ENCODE data around the gene VGF. TPM values are rescaled to one million over a fixed set of nuclear protein-coding genes. Genes with fewer than 3 reads are reported as not detected.

The VGF gene
- total and polyA plus RNA-seq, 2 experiments from 2014 or later = 3.0 to 4.4 TPM

DNA sequence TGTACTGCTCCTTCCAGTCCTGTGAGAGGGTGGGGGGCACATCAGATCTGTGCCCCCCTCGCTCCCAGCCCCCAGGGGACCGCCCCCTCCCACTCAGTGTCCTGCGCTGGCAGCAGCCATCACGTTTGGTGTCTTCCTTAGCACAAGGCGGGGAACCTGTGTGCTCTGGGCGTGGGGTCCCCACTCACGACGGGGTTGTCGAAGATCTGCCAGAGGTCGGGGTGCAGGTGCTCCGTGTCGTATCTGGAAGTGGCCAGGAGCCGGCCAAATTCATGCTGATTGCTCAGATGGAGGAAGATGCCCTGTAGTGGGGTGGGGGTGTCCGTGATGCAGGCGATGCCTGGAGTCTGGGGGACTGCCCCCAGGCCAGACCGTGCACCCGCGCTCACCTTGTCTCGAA lies 44.8 kb upstream of the VGF start:
- H3K4me3 ChIP-seq = no peak overlapping the region
- no peaks in the 10 kb centered on the region for H3K79me2 ChIP-seq (replicated peaks; ENCODE audit: insufficient read depth)
- TF ChIP-seq EZH2 (IDR thresholded peaks at IDR 0.05; ENCODE audit: low read depth, unreplicated experiment) (no peak), POLR2AphosphoS5 (IDR thresholded peaks at IDR 0.05; ENCODE audit: low read depth) (no peak), JUNB (IDR thresholded peaks at IDR 0.05; ENCODE audit: unreplicated experiment) (no peak), STAT1 (IDR thresholded peaks at IDR 0.05; ENCODE audit: unreplicated experiment) (no peak), EZH2phosphoT487 (IDR thresholded peaks at IDR 0.05; ENCODE audit: unreplicated experiment) (no peak), ETS1 (IDR thresholded peaks at IDR 0.05) (no peak), NANOG (IDR thresholded peaks at IDR 0.05; ENCODE audit: borderline replicate concordance) (no peak), ZNF114 (CRISPR knock-in tag; IDR thresholded peaks at IDR 0.05) (no peak), CREB1 (CRISPR knock-in tag; IDR thresholded peaks at IDR 0.05; ENCODE audit: low read depth) (no peak), CTCF (conservative IDR thresholded peaks at IDR 0.05; ENCODE audit: low read depth in 2 of 2) (no peak), ZNF462 (CRISPR knock-in tag; IDR thresholded peaks at IDR 0.05) (no peak), ZNF331 (CRISPR knock-in tag; IDR thresholded peaks at IDR 0.05; ENCODE audit: low read depth) (no peak)
- TF ChIP-seq, protein P1, sequence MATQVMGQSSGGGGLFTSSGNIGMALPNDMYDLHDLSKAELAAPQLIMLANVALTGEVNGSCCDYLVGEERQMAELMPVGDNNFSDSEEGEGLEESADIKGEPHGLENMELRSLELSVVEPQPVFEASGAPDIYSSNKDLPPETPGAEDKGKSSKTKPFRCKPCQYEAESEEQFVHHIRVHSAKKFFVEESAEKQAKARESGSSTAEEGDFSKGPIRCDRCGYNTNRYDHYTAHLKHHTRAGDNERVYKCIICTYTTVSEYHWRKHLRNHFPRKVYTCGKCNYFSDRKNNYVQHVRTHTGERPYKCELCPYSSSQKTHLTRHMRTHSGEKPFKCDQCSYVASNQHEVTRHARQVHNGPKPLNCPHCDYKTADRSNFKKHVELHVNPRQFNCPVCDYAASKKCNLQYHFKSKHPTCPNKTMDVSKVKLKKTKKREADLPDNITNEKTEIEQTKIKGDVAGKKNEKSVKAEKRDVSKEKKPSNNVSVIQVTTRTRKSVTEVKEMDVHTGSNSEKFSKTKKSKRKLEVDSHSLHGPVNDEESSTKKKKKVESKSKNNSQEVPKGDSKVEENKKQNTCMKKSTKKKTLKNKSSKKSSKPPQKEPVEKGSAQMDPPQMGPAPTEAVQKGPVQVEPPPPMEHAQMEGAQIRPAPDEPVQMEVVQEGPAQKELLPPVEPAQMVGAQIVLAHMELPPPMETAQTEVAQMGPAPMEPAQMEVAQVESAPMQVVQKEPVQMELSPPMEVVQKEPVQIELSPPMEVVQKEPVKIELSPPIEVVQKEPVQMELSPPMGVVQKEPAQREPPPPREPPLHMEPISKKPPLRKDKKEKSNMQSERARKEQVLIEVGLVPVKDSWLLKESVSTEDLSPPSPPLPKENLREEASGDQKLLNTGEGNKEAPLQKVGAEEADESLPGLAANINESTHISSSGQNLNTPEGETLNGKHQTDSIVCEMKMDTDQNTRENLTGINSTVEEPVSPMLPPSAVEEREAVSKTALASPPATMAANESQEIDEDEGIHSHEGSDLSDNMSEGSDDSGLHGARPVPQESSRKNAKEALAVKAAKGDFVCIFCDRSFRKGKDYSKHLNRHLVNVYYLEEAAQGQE (IDR thresholded peaks at IDR 0.05; ENCODE audit: unreplicated experiment) = no peak
- DNase-seq (ENCODE audit: low spot score) = no peak
- no peak overlapping the region for H3K27ac Mint-ChIP-seq
- no peaks in the 10 kb centered on the region for H3K9me2 ChIP-seq (ENCODE audit: insufficient read depth)
- no peaks in the 10 kb centered on the region for H4K20me1 ChIP-seq (replicated peaks; ENCODE audit: insufficient read depth)
- peaks cover 3% of the 10 kb centered on the region; the same call in 1 of the 2 replicates for H3F3A ChIP-seq (replicated peaks; ENCODE audit: low read depth)
- no peaks in the 10 kb centered on the region for H3K4me1 ChIP-seq (ENCODE audit: insufficient read depth)
- no peaks in the 10 kb centered on the region; the same call in 1 of the 2 replicates for H3K36me3 ChIP-seq (ENCODE audit: insufficient read depth)
- no peaks in the 10 kb centered on the region for H3K4me1 Mint-ChIP-seq
- no peak overlapping the region for H3K4me3 Mint-ChIP-seq
- H3K27me3 ChIP-seq (ENCODE audit: insufficient read depth) = no peaks in the 10 kb centered on the region
- peaks cover 5% of the 10 kb centered on the region for H3K27me3 Mint-ChIP-seq (ENCODE audit: insufficient read depth, low read depth, poor library complexity)
- no peak overlapping the region for H3K4me2 ChIP-seq
- no peak for ATAC-seq
- no peak overlapping the region for H2AFZ ChIP-seq
- peaks cover 19% of the 10 kb centered on the region for H3K36me3 Mint-ChIP-seq (ENCODE audit: low read depth)
- H3K9me3 Mint-ChIP-seq = no peaks in the 10 kb centered on the region
- no peak overlapping the region for H3K27ac ChIP-seq (ENCODE audit: low read depth)
